Caco-2 (cell line): ENCODE measurements around the gene ATP2B3. TPM values are rescaled to one million over a fixed set of nuclear protein-coding genes. Genes with fewer than 3 reads are reported as not detected.

Experiments
- BruUV-seq: library from RNA; stranded (reverse); fragments of 400-500 nt; replicated peaks from 2 replicates; lab custom pipeline; 2021; lab: Mats Ljungman, UMichigan
- CTCF ChIA-PET: fragments of 300-600 bp; sonication (Branson Sonifier 250); formaldehyde crosslinking; loops from one replicate; lab custom pipeline; 2022; ENCODE audit warnings: antibody characterized with exemption; lab: Charles Lee
- POLR2A ChIA-PET: fragments of 300-600 bp; sonication (Branson Sonifier 250); formaldehyde crosslinking; loops from one replicate; lab custom pipeline; 2022; ENCODE audit warnings: antibody characterized with exemption; lab: Charles Lee
- DNase-seq, 2 experiments: peaks; one replicate each; pipeline versions ENCODE4 v3.0.0 to v3.0.0-alpha.2; 2020 to 2022
- H3K27me3 ChIP-seq: replicated peaks from 2 replicates; pipeline ENCODE4 v1.6.0; 2011; ENCODE audit warnings: low read length; ENCODE audit not compliant: control insufficient read depth, insufficient read depth
- H3K36me3 ChIP-seq: 2 replicates; pipeline ENCODE4 v1.5.1; 2011; ENCODE audit warnings: low read length; ENCODE audit not compliant: control insufficient read depth, insufficient read depth
- H3K4me1 ChIP-seq: fragments of 250-450 bp; sonication (Bioruptor Pico); 2 replicates; pipeline ENCODE4 v1.5.1; 2020; ENCODE audit warnings: mild to moderate bottlenecking
- H3K4me3 ChIP-seq: 2 replicates; pipeline ENCODE4 v1.5.1; 2011; ENCODE audit warnings: low read depth, mild to moderate bottlenecking, control low read depth, low read length
- H3K9me3 ChIP-seq: fragments of 250-450 bp; sonication (Bioruptor Pico); 2 replicates; pipeline ENCODE4 v1.5.1; 2020; ENCODE audit warnings: mild to moderate bottlenecking, moderate library complexity
- H3K27ac Mint-ChIP-seq: one replicate; pipeline ENCODE4 v1.8.0; 2022; ENCODE audit warnings: mixed read lengths; ENCODE audit not compliant: unreplicated experiment
- H3K27me3 Mint-ChIP-seq: one replicate; pipeline ENCODE4 v1.8.0; 2022; ENCODE audit warnings: mixed read lengths; ENCODE audit not compliant: insufficient read depth, unreplicated experiment
- H3K36me3 Mint-ChIP-seq: one replicate; pipeline ENCODE4 v1.8.0; 2022; ENCODE audit warnings: mild to moderate bottlenecking, mixed read lengths; ENCODE audit not compliant: insufficient read depth, unreplicated experiment
- H3K4me1 Mint-ChIP-seq: one replicate; pipeline ENCODE4 v1.8.0; 2022; ENCODE audit warnings: low read depth, mixed read lengths; ENCODE audit not compliant: unreplicated experiment
- H3K4me3 Mint-ChIP-seq: one replicate; pipeline ENCODE4 v1.8.0; 2022; ENCODE audit warnings: mild to moderate bottlenecking, moderate library complexity, mixed read lengths; ENCODE audit not compliant: unreplicated experiment
- H3K9me3 Mint-ChIP-seq: one replicate; pipeline ENCODE4 v1.8.0; 2022; ENCODE audit warnings: mixed read lengths; ENCODE audit not compliant: unreplicated experiment
- intact Hi-C: fragments of 100-400 bp; cut with micrococcal nuclease; formaldehyde crosslinking; loops from one replicate; pipeline ENCODE4 v1.10.0; 2022; ENCODE audit not compliant: unreplicated experiment
- total RNA-seq: library from RNA; stranded (reverse); gene quantifications from 2 replicates; pipeline ENCODE4 v1.2.3, GENCODE V29; 2022
- TF ChIP-seq, protein P1 (sequence below), 2 experiments: fragments of 200-600 bp in 1 of 2; IDR thresholded peaks; 1 replicate in 1 of 2; 2 replicates in 1 of 2; pipeline versions ENCODE4 v1.5.1 to v1.8.0; 2011 to 2022; ENCODE audit warnings: antibody characterized with exemption in 1 of 2, control low read depth in 1 of 2, inconsistent platforms in 1 of 2, low read depth in 1 of 2, low read length in 1 of 2, mild to moderate bottlenecking in 1 of 2, moderate library complexity in 1 of 2; ENCODE audit not compliant: insufficient read depth in 1 of 2, severe bottlenecking in 1 of 2, unreplicated experiment in 1 of 2

ATP2B3 gene
- total RNA-seq, 1 experiment from 2014 or later: not detected

- peak; percentile 90 for DNase-seq
- intact Hi-C loops: loop anchor here (1.0 to 5.0 kb wide), 5 partner anchors 25 to 529 kb away; no protein-coding TSS in a partner anchor
- H3K4me1 Mint-ChIP-seq: no peaks in the 10 kb centered on the region
- ChIA-PET POLR2A (interaction anchor here (0.6 to 1.0 kb wide), 2 partner anchors 20 to 45 kb away, joined by 3 to 6 read pairs; no protein-coding TSS in a partner anchor), CTCF (interaction anchor here (0.6 to 2.0 kb wide), 11 partner anchors 9 to 1649 kb away, joined by 3 to 16 read pairs (median 5); partner anchors contain the start of gene BGN)
- Histone ChIP-seq H3K36me3 (no peaks in the 10 kb centered on the region), H3K4me1 (peaks cover 22% of the 10 kb centered on the region), H3K27me3 (no peaks in the 10 kb centered on the region), H3K4me3 (peak within 1 kb of the TSS; percentile 54), H3K9me3 (no peaks in the 10 kb centered on the region)
- no peaks in the 10 kb centered on the region for H3K27me3 Mint-ChIP-seq
- H3K36me3 Mint-ChIP-seq: peaks cover 2% of the 10 kb centered on the region
- H3K4me3 Mint-ChIP-seq: peak within 1 kb of the TSS; percentile 75
- no TSS peak for BruUV-seq
- TF ChIP-seq, protein P1, sequence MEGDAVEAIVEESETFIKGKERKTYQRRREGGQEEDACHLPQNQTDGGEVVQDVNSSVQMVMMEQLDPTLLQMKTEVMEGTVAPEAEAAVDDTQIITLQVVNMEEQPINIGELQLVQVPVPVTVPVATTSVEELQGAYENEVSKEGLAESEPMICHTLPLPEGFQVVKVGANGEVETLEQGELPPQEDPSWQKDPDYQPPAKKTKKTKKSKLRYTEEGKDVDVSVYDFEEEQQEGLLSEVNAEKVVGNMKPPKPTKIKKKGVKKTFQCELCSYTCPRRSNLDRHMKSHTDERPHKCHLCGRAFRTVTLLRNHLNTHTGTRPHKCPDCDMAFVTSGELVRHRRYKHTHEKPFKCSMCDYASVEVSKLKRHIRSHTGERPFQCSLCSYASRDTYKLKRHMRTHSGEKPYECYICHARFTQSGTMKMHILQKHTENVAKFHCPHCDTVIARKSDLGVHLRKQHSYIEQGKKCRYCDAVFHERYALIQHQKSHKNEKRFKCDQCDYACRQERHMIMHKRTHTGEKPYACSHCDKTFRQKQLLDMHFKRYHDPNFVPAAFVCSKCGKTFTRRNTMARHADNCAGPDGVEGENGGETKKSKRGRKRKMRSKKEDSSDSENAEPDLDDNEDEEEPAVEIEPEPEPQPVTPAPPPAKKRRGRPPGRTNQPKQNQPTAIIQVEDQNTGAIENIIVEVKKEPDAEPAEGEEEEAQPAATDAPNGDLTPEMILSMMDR (IDR thresholded peaks at IDR 0.05; ENCODE audit: insufficient read depth in 1 of 2, low read depth in 1 of 2, low read length in 1 of 2, severe bottlenecking in 1 of 2, unreplicated experiment in 1 of 2): peak; percentile 62 to 81
- no peaks in the 10 kb centered on the region for H3K9me3 Mint-ChIP-seq
- no peak within 1 kb of the TSS for H3K27ac Mint-ChIP-seq
Measured at GRCh38 chrX:153470411-153471363, 46.8 kb upstream of the ATP2B3 start, which contains the start of gene HAUS7. Gene HAUS7 (minus strand): TSS chrX:153470576. CDS start chrX:153470557, 19 bp downstream.

DNA sequence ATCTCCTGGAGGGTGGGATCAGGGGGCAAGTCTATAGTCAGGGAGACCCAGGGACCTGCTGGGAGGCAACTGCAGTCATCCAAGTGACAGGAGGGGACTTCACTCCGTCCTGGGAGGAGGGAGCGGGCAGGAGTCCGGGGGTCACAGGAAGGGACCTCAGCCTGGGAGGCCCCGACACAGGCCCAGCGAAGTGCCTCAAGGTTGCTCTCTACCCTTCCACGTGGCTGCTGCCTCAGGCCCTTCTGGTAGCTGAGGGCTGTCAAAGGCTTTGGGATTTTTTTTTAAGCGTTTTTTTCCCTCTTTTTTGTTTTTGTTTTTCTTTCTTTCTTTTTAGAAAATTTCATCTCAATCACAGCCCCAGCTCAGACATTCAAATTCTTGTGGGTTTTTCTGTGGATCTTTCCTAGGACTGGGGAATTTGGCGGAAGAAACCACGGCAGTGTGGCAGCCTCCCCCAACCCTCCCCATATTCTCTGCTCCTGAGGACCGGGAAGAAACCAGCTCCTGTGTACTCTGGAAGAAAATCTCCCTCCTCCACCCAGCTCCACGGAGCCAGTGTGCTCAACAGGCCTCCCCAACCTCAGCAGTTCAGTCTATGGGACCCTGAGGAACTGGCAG, 45.7 kb upstream of the ATP2B3 start:
- H3K27ac Mint-ChIP-seq: no peak overlapping the region
- TF ChIP-seq, protein P1 (IDR thresholded peaks at IDR 0.05; ENCODE audit: insufficient read depth in 1 of 2, low read depth in 1 of 2, low read length in 1 of 2, severe bottlenecking in 1 of 2, unreplicated experiment in 1 of 2): no peak
- H3K4me3 ChIP-seq: no peak overlapping the region
- no peaks in the 10 kb centered on the region for H3K27me3 Mint-ChIP-seq
- ChIA-PET POLR2A (no interaction called here), CTCF (interaction anchor here (1.3 to 2.0 kb wide), 3 partner anchors 11 to 23 kb away, joined by 13 to 16 read pairs (median 14); partner anchors contain the start of gene BGN)
- BruUV-seq: no TSS peak
- H3K4me3 Mint-ChIP-seq: no peak overlapping the region
- H3K9me3 ChIP-seq: no peaks in the 10 kb centered on the region
- intact Hi-C loops: loop anchor here (2.0 to 5.0 kb wide), 2 partner anchors 426 to 513 kb away; no protein-coding TSS in a partner anchor
- H3K36me3 Mint-ChIP-seq: no peaks in the 10 kb centered on the region
- no peak for DNase-seq
- H3K4me1 Mint-ChIP-seq: no peaks in the 10 kb centered on the region
- H3K4me1 ChIP-seq: peaks cover 29% of the 10 kb centered on the region
- H3K36me3 ChIP-seq: no peaks in the 10 kb centered on the region
- no peaks in the 10 kb centered on the region for H3K27me3 ChIP-seq
- H3K9me3 Mint-ChIP-seq: no peaks in the 10 kb centered on the region

DNA sequence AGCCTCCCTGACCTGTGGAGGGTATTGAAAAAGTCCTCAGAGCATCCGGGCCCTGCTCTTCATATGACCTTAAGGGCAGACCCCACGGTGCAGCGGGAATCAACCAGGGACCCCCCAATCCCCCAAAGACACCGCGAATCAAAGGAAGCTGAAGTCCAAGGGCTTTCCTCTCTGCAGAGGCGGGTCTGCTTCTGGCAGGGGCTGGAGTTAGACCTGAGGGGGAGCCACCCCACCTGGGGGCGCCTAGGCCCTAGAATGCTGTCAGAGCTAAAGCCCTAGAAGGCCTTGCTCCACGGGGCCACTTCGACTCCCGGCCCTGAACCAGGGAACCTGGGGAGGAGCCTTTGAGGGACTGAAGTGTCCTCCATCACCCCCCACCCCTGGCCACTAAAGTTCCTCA, 44.3 kb upstream of the ATP2B3 start:
- no peaks in the 10 kb centered on the region for H3K4me1 Mint-ChIP-seq
- H3K27me3 ChIP-seq: no peaks in the 10 kb centered on the region
- no TSS peak for BruUV-seq
- TF ChIP-seq, protein P1 (IDR thresholded peaks at IDR 0.05; ENCODE audit: insufficient read depth in 1 of 2, low read depth in 1 of 2, low read length in 1 of 2, severe bottlenecking in 1 of 2, unreplicated experiment in 1 of 2): no peak
- H3K27me3 Mint-ChIP-seq: no peaks in the 10 kb centered on the region
- H3K9me3 ChIP-seq: no peaks in the 10 kb centered on the region
- no peaks in the 10 kb centered on the region for H3K36me3 Mint-ChIP-seq
- H3K4me1 ChIP-seq: peaks cover 29% of the 10 kb centered on the region
- ChIA-PET POLR2A (no interaction called here), CTCF (interaction anchor here (0.8 to 1.2 kb wide), 2 partner anchors 12 to 33 kb away, joined by 4 to 6 read pairs; no protein-coding TSS in a partner anchor)
- no peaks in the 10 kb centered on the region for H3K36me3 ChIP-seq
- H3K4me3 Mint-ChIP-seq: no peak overlapping the region
- no peak for DNase-seq
- no peak overlapping the region for H3K27ac Mint-ChIP-seq
- intact Hi-C loops: loop anchor here (5.0 kb wide), 1 partner anchor 424 kb away; no protein-coding TSS in a partner anchor
- no peak overlapping the region for H3K4me3 ChIP-seq
- H3K9me3 Mint-ChIP-seq: no peaks in the 10 kb centered on the region
